Osteoblast (primary cell): ENCODE measurements around the gene IL17F. TPM values are rescaled to one million over a fixed set of nuclear protein-coding genes. Genes with fewer than 3 reads are reported as not detected.

Experiments used
- DNase-seq: peaks from one replicate; pipeline ENCODE4 v3.0.0; 2011; ENCODE audit warnings: low spot score, mixed read lengths; ENCODE audit not compliant: insufficient read length; ENCODE audit errors: missing footprints
- H2AFZ ChIP-seq: 2 replicates; pipeline ENCODE4 v1.6.0; 2011; ENCODE audit warnings: mild to moderate bottlenecking, low read length
- H3K27ac ChIP-seq: 2 replicates; pipeline ENCODE4 v1.5.1; 2011; ENCODE audit warnings: mild to moderate bottlenecking, low read depth, low read length, moderate library complexity
- H3K27me3 ChIP-seq: 2 replicates; pipeline ENCODE4 v1.6.0; 2012; ENCODE audit warnings: mild to moderate bottlenecking, control low read depth, inconsistent platforms, low read length, moderate library complexity; ENCODE audit not compliant: insufficient read depth
- H3K36me3 ChIP-seq: 2 replicates; pipeline ENCODE4 v1.5.1; 2011; ENCODE audit warnings: mild to moderate bottlenecking, low read length, control low read depth, moderate library complexity; ENCODE audit not compliant: insufficient read depth
- H3K4me1 ChIP-seq: 2 replicates; pipeline ENCODE4 v1.5.1; 2011; ENCODE audit warnings: mild to moderate bottlenecking, low read length, control low read depth, moderate library complexity; ENCODE audit not compliant: insufficient read depth
- H3K4me2 ChIP-seq: 2 replicates; pipeline ENCODE4 v1.6.0; 2011; ENCODE audit warnings: mild to moderate bottlenecking, low read length; ENCODE audit not compliant: insufficient read depth
- H3K4me3 ChIP-seq: fragments of 200-600 bp; sonication (generic); 3 replicates; pipeline ENCODE4 v1.5.1; 2012; ENCODE audit warnings: mild to moderate bottlenecking, low read length, inconsistent platforms; ENCODE audit not compliant: insufficient read depth
- H3K79me2 ChIP-seq: 2 replicates; pipeline ENCODE4 v1.6.0; 2012; ENCODE audit warnings: mild to moderate bottlenecking, low read length, control low read depth, inconsistent platforms; ENCODE audit not compliant: insufficient read depth
- H3K9me3 ChIP-seq: 2 replicates; pipeline ENCODE4 v1.5.1; 2011; ENCODE audit warnings: low read depth, low read length, control low read depth
- H4K20me1 ChIP-seq: 2 replicates; pipeline ENCODE4 v1.6.0; 2012; ENCODE audit warnings: mild to moderate bottlenecking, low read length, control low read depth; ENCODE audit not compliant: insufficient read depth
- CTCF ChIP-seq: IDR thresholded peaks from 2 replicates; pipeline ENCODE4 v1.5.1; 2011; ENCODE audit warnings: mild to moderate bottlenecking, low read depth, low read length, moderate library complexity; ENCODE audit errors: extremely low read depth
- total RNA-seq: library from RNA; depleted of rRNA; stranded (reverse); fragments of >200 nt; gene quantifications from 2 replicates; pipeline ENCODE4 v1.2.3, GENCODE V29; 2012

IL17F gene
- total RNA-seq, 1 donor, result not detected

GRCh38 chr6:52286798-52287432, 42.6 kb upstream of the IL17F start:
- H3K4me1 ChIP-seq, result peaks cover 12% of the 10 kb centered on the region
- peak; percentile 79 for DNase-seq
- H2AFZ ChIP-seq, result peak overlapping the region; percentile 80
- TF ChIP-seq CTCF, result peak; percentile 93
- H3K27me3 ChIP-seq, result no peaks in the 10 kb centered on the region
- H3K4me2 ChIP-seq, result no peak overlapping the region
- H4K20me1 ChIP-seq, result no peaks in the 10 kb centered on the region
- peaks cover 7% of the 10 kb centered on the region for H3K36me3 ChIP-seq
- H3K4me3 ChIP-seq, result no peak overlapping the region
- no peaks in the 10 kb centered on the region for H3K9me3 ChIP-seq
- H3K79me2 ChIP-seq, result peaks cover 20% of the 10 kb centered on the region
- no peak overlapping the region for H3K27ac ChIP-seq

GRCh38 chr6:52285177-52286068, 41.1 kb upstream of the IL17F start:
- Histone ChIP-seq H2AFZ (peak overlapping the region; percentile 85), H3K4me1 (peaks cover 12% of the 10 kb centered on the region), H3K4me3 (peak overlapping the region; percentile 90), H4K20me1 (no peaks in the 10 kb centered on the region), H3K27ac (no peak overlapping the region), H3K36me3 (peaks cover 22% of the 10 kb centered on the region), H3K9me3 (no peaks in the 10 kb centered on the region), H3K27me3 (no peaks in the 10 kb centered on the region), H3K4me2 (peak overlapping the region; percentile 86), H3K79me2 (peaks cover 20% of the 10 kb centered on the region)
- peak; percentile 24 for TF ChIP-seq CTCF
- DNase-seq, result no peak

- peak; percentile 97 for DNase-seq
- no peak for TF ChIP-seq CTCF
- no peaks in the 10 kb centered on the region for H3K27me3 ChIP-seq
- H3K79me2 ChIP-seq, result peaks cover 20% of the 10 kb centered on the region
- H3K36me3 ChIP-seq, result peaks cover 30% of the 10 kb centered on the region
- peak within 1 kb of the TSS; percentile 96 for H2AFZ ChIP-seq
- H3K9me3 ChIP-seq, result no peaks in the 10 kb centered on the region
- H3K4me1 ChIP-seq, result peaks cover 12% of the 10 kb centered on the region
- peak within 1 kb of the TSS; percentile 90 for H3K4me3 ChIP-seq
- H3K4me2 ChIP-seq, result peak within 1 kb of the TSS; percentile 98
- H4K20me1 ChIP-seq, result no peaks in the 10 kb centered on the region
- peak within 1 kb of the TSS; percentile 71 for H3K27ac ChIP-seq
These were observed 40.3 kb upstream of the IL17F start, which contains the start of gene MCM3 for GRCh38 chr6:52284460-52285176. MCM3 (minus strand) TSS chr6:52284742; CDS start chr6:52284674, 68 bp downstream.
